Measurements from ENCODE around the gene CEP72.
A peak's percentile ranks its signal among the peaks of the same experiment; 100 is the strongest.
"Not testable (repeated sequence)": the region's sequence is repeated elsewhere in the genome, so short reads cannot be mapped to it uniquely, and the experiment has no call there.

The CEP72 gene

DNA sequence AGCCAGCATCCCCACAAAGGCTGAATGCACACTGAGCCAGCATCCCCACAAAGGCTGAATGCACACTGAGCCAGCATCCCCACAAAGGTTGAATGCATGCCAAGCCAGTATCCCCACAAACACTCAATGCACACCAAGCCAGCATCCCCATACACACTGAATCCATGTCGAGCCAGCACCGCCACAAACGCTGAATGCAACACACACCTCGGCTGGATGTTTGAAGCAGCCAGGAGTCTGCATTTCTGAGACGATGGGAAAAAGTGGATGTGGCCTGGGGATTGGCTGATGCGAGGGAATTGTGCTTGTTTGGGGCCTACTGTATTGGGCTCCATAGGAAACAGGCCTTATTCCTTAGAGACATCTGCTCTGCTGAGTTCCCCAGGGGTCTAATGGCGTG lies 30.9 kb upstream of the CEP72 start:
- no peak for DNase-seq

GRCh38 chr5:581941-582340 lies 30.2 kb upstream of the CEP72 start:
- DNase-seq: no peak

- DNase-seq: not testable (repeated sequence)
These were observed 29.7 kb upstream of the CEP72 start for GRCh38 chr5:582445-582844.

- no peak for DNase-seq
These were observed 29.1 kb upstream of the CEP72 start for GRCh38 chr5:582936-583635.

DNA sequence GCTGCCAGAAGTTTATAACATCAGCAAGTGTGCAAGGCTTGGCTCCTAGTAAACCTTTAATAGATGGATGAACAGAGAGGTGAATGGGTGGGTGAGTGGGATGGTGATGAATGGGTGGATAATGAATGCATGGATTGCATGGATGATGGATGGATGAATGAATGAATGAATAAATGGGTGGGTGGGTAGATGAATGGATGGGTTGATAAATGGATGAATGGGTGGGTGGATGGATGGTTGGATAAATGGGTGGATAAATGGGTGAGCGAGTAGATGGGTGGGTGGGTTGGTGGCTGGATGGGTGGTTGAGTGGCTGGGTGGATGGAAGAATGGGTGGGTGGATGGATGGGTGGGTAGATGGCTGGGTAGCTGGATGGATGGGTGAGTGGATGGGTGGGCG lies 28.5 kb upstream of the CEP72 start:
- DNase-seq: no peak

- DNase-seq: no peak
These were observed 27.9 kb upstream of the CEP72 start for GRCh38 chr5:584216-584615.

- no peak for DNase-seq
These were observed 27.3 kb upstream of the CEP72 start for GRCh38 chr5:584846-585245.

GRCh38 chr5:585556-585955 lies 26.6 kb upstream of the CEP72 start:
- no peak for DNase-seq

DNA sequence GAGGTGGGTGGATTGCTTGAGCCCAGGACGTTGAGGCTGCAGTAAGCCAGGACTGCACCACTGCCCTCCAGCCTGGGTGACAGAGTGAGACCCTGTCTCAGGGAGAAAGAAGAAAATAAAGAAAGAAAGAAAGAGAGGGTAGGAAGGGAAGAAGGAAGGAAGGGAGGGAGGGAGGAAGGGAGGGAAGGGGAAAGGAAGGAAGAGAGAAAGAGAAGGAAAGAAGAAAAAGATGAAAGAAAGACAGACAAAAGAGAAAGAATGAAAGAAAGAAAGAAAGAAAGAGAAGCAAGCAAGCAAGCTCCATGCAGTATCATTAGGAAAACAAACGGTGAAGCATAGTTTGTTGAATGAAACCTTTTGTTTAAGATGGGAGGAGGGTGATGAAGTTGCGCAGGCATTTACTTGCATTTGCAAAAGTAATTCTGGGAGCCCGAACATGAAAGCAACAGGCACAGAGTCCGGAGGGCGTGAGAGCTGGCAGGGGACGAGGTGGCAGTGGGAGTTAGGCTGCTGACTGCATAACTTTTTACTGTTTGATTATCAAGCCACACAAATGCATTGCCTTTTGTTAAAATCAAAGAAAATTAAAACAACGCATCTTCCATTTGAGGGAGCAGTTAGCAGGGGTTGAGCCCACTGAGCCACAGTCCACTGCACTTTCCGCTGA lies 26.0 kb upstream of the CEP72 start:
- no peak for DNase-seq

DNA sequence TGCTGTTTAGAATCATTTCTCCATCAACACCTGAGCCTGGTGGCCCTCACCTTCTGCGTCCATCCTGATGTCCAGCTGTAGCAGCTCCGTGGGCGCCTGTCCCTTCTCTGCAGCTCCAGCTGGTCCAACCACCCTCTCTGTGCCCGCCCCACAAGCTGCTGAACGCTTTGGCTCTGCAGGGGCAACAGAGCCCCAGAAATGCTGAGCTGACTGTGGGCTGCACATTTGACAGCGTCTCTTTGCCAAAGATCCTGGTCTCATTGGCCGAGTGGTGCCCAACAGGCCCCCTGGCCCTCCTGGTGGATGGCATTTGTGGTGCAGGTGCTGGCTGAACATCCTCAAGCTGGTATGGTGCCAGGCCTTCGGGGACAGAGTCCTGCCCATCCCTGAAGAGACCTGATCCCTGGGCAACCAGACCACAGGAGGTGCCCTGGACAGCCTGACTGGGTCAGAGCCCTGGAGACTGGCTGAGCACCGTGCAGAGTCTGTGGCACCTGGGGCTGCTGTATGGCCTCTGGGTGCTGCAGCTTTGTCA lies 25.3 kb upstream of the CEP72 start:
- peak; percentile 29 for DNase-seq

GRCh38 chr5:587403-587802 lies 24.7 kb upstream of the CEP72 start:
- DNase-seq: no peak

GRCh38 chr5:588406-588995 lies 23.6 kb upstream of the CEP72 start:
- no peak for DNase-seq

GRCh38 chr5:589173-589572 lies 23.0 kb upstream of the CEP72 start:
- DNase-seq: no peak

- DNase-seq: no peak
These were observed 22.6 kb upstream of the CEP72 start for GRCh38 chr5:589588-589987.

GRCh38 chr5:590346-590745 lies 21.8 kb upstream of the CEP72 start:
- DNase-seq: no peak

DNA sequence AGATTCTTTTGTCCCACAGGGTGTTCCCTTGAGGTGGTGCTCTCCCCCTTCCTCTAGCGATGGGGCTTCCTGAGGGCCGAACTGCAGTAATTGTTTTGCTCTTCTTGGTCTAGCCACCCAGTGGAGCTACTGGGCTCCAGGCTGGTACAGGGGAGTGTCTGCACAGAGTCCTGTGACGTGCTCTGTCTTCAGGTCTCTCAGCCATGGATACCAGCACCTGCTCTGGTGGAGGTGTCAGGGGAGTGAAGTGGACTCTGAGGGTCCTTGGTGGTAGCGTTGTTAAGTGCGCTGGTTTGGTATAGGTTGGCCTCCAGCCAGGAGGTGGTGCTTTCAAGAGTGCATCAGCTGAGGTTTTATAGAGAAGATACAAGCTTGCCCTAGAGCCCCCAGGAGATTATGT lies 20.4 kb upstream of the CEP72 start:
- DNase-seq: no peak

DNA sequence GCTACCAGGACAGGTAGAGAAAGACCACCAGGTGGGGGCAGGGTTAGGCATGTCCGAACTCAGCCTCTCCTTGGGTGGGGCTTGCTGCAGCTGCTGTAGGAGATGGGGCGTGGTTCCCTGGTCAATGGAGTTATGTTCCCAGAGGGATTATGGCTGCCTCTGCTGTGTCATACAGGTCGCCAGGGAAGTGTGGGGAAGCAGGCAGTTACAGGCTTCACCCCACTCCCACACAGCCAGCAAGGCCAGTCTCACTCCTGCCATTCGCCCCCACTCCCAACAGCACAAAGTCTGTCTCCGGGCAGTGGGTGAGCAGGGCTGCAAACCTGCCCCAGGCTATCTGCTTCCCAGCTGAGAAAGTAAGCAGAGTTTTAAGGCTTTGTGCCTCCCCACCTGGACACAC lies 20.0 kb upstream of the CEP72 start:
- no peak for DNase-seq

GRCh38 chr5:593511-593910 lies 18.6 kb upstream of the CEP72 start:
- DNase-seq: no peak

- no peak for DNase-seq
These were observed 17.8 kb upstream of the CEP72 start for GRCh38 chr5:594226-594860.

GRCh38 chr5:595285-595875 lies 16.8 kb upstream of the CEP72 start:
- DNase-seq: no peak

GRCh38 chr5:597871-598563 lies 14.1 kb upstream of the CEP72 start:
- no peak for DNase-seq

DNA sequence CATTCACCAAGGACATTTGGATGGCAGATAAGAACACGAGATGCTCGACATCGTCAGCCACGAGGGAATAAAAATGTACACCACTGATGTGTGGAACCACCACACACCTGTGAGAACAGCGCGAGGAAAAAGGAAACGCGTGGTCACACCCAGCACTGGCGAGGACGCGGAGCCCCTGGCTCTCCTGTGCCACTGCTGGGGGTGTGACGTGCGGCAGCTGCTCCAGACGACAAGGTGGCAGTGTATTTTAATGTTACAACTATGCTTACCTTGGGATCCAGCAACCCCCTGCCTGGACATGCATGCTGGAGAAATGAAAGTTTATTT lies 13.6 kb upstream of the CEP72 start:
- no peak for DNase-seq
